ENCODE data around the gene CHN2.

- TF ChIP-seq ZFX (IDR thresholded peaks at IDR 0.05), result no peak
- no peak for TF ChIP-seq YY1 (IDR thresholded peaks at IDR 0.05; ENCODE audit: extremely low read depth, insufficient replicate concordance, low read depth, low read length)
- no peak for TF ChIP-seq TCF7L2 (IDR thresholded peaks at IDR 0.05; ENCODE audit: borderline replicate concordance, extremely low read depth, insufficient read depth, insufficient read length)
- TF ChIP-seq EZH2 (IDR thresholded peaks at IDR 0.05), result no peak
- TF ChIP-seq, protein P1, sequence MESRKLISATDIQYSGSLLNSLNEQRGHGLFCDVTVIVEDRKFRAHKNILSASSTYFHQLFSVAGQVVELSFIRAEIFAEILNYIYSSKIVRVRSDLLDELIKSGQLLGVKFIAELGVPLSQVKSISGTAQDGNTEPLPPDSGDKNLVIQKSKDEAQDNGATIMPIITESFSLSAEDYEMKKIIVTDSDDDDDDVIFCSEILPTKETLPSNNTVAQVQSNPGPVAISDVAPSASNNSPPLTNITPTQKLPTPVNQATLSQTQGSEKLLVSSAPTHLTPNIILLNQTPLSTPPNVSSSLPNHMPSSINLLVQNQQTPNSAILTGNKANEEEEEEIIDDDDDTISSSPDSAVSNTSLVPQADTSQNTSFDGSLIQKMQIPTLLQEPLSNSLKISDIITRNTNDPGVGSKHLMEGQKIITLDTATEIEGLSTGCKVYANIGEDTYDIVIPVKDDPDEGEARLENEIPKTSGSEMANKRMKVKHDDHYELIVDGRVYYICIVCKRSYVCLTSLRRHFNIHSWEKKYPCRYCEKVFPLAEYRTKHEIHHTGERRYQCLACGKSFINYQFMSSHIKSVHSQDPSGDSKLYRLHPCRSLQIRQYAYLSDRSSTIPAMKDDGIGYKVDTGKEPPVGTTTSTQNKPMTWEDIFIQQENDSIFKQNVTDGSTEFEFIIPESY (IDR thresholded peaks at IDR 0.05; ENCODE audit: extremely low read depth, insufficient replicate concordance, low read length), result no peak
- TF ChIP-seq CEBPB (IDR thresholded peaks at IDR 0.05; ENCODE audit: low read depth), result no peak
- no peak for TF ChIP-seq POLR2A (IDR thresholded peaks at IDR 0.05; ENCODE audit: borderline replicate concordance, extremely low read depth, insufficient read depth, insufficient read length)
- TF ChIP-seq, protein P2, sequence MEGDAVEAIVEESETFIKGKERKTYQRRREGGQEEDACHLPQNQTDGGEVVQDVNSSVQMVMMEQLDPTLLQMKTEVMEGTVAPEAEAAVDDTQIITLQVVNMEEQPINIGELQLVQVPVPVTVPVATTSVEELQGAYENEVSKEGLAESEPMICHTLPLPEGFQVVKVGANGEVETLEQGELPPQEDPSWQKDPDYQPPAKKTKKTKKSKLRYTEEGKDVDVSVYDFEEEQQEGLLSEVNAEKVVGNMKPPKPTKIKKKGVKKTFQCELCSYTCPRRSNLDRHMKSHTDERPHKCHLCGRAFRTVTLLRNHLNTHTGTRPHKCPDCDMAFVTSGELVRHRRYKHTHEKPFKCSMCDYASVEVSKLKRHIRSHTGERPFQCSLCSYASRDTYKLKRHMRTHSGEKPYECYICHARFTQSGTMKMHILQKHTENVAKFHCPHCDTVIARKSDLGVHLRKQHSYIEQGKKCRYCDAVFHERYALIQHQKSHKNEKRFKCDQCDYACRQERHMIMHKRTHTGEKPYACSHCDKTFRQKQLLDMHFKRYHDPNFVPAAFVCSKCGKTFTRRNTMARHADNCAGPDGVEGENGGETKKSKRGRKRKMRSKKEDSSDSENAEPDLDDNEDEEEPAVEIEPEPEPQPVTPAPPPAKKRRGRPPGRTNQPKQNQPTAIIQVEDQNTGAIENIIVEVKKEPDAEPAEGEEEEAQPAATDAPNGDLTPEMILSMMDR (IDR thresholded peaks at IDR 0.05 in 2 of 3, conservative IDR thresholded peaks at IDR 0.05 in 1 of 3; ENCODE audit: borderline replicate concordance in 1 of 3, insufficient read depth in 1 of 3, low read depth in 2 of 3, low read length in 2 of 3), result no peak
- TF ChIP-seq RAD21 (IDR thresholded peaks at IDR 0.05; ENCODE audit: low read depth), result no peak
Observed at GRCh38 chr7:29167721-29168120, 26.9 kb upstream of the CHN2 start.

Data from HCT116 (cell line).